ENCODE data around the gene TRPM2. TPM values are rescaled to one million over a fixed set of nuclear protein-coding genes. Genes with fewer than 3 reads are reported as not detected.

The TRPM2 gene
- polyA plus RNA-seq, 3 donors from 2014 or later = 3.0 to 11.1 (median 4.4) TPM

- no peak overlapping the region for H3K27ac Mint-ChIP-seq
- H3K27me3 Mint-ChIP-seq (ENCODE audit: low read depth in 3 of 3) = peaks cover 0 to 2% (median 2%) of the 10 kb centered on the region in 3 donors
- DNase-seq = no peak
- H3K4me1 Mint-ChIP-seq = no peaks in the 10 kb centered on the region
- peaks cover 2 to 25% (median 11%) of the 10 kb centered on the region in 6 donors for H3K9me3 Mint-ChIP-seq
- no peak overlapping the region for H3K4me3 Mint-ChIP-seq
- peaks cover 12 to 31% (median 23%) of the 10 kb centered on the region in 3 donors for H3K36me3 Mint-ChIP-seq
Measured at GRCh38 chr21:44432841-44433790, 79.7 kb downstream of the TRPM2 start.

- H3K27ac Mint-ChIP-seq = no peak overlapping the region
Measured at GRCh38 chr21:44433791-44434567, 80.6 kb downstream of the TRPM2 start.

GRCh38 chr21:44434568-44434925 is 81.1 kb downstream of the TRPM2 start:
- Mint-ChIP-seq H3K27ac (no peak overlapping the region), H3K4me3 (no peak overlapping the region), H3K4me1 (no peaks in the 10 kb centered on the region), H3K27me3 (ENCODE audit: low read depth in 3 of 3) (peaks cover 0 to 2% (median 0%) of the 10 kb centered on the region in 3 donors), H3K36me3 (peaks cover 12 to 30% (median 25%) of the 10 kb centered on the region in 3 donors), H3K9me3 (peaks cover 2 to 19% (median 11%) of the 10 kb centered on the region in 6 donors)
- DNase-seq = no peak

More at GRCh38 chr21:44433791-44434567, 80.6 kb downstream of the TRPM2 start:
- peaks cover 0 to 2% (median 2%) of the 10 kb centered on the region in 3 donors for H3K27me3 Mint-ChIP-seq (ENCODE audit: low read depth in 3 of 3)
- H3K9me3 Mint-ChIP-seq = peaks cover 2 to 20% (median 11%) of the 10 kb centered on the region in 6 donors
- H3K4me1 Mint-ChIP-seq = no peaks in the 10 kb centered on the region
- DNase-seq = no peak
- peaks cover 12 to 31% (median 23%) of the 10 kb centered on the region in 3 donors for H3K36me3 Mint-ChIP-seq
- H3K4me3 Mint-ChIP-seq = no peak overlapping the region

- peaks cover 12 to 25% (median 20%) of the 10 kb centered on the region in 3 donors for H3K36me3 Mint-ChIP-seq
- peaks cover under 1 to 14% (median 7%) of the 10 kb centered on the region in 6 donors for H3K9me3 Mint-ChIP-seq
- H3K4me1 Mint-ChIP-seq = no peaks in the 10 kb centered on the region
- H3K27me3 Mint-ChIP-seq (ENCODE audit: low read depth in 3 of 3) = peaks cover 0 to 2% (median 2%) of the 10 kb centered on the region in 3 donors
- DNase-seq = no peak
- no peak overlapping the region for H3K27ac Mint-ChIP-seq
- no peak overlapping the region for H3K4me3 Mint-ChIP-seq
Measured at GRCh38 chr21:44434936-44435635, 81.7 kb downstream of the TRPM2 start.

- Mint-ChIP-seq H3K27ac (no peak overlapping the region), H3K4me1 (no peaks in the 10 kb centered on the region)
- DNase-seq = no peak
Measured at GRCh38 chr21:44436111-44436611, 82.7 kb downstream of the TRPM2 start.

GRCh38 chr21:44436958-44437357 is 83.5 kb downstream of the TRPM2 start:
- Mint-ChIP-seq H3K27ac (no peak overlapping the region), H3K4me3 (no peak overlapping the region), H3K4me1 (no peaks in the 10 kb centered on the region), H3K9me3 (peaks cover 0 to 2% (median 0%) of the 10 kb centered on the region in 6 donors), H3K36me3 (peaks cover 4 to 13% (median 12%) of the 10 kb centered on the region in 3 donors), H3K27me3 (ENCODE audit: low read depth in 3 of 3) (peaks cover 0 to 3% (median 2%) of the 10 kb centered on the region in 3 donors)
- DNase-seq = no peak

More at GRCh38 chr21:44436111-44436611, 82.7 kb downstream of the TRPM2 start:
- Mint-ChIP-seq H3K27me3 (ENCODE audit: low read depth in 3 of 3) (peaks cover 0 to 3% (median 2%) of the 10 kb centered on the region in 3 donors), H3K36me3 (peaks cover 8 to 21% (median 18%) of the 10 kb centered on the region in 3 donors), H3K4me3 (no peak overlapping the region), H3K9me3 (peaks cover 0 to 6% (median 2%) of the 10 kb centered on the region in 6 donors)

- Mint-ChIP-seq H3K27ac (no peak overlapping the region), H3K9me3 (no peaks in the 10 kb centered on the region), H3K4me1 (no peaks in the 10 kb centered on the region), H3K27me3 (ENCODE audit: low read depth in 3 of 3) (peaks cover 0 to 3% (median 2%) of the 10 kb centered on the region in 3 donors), H3K36me3 (peaks cover under 1 to 9% (median 8%) of the 10 kb centered on the region in 3 donors), H3K4me3 (no peak overlapping the region)
- no peak for DNase-seq
Measured at GRCh38 chr21:44437371-44437695, 83.9 kb downstream of the TRPM2 start.

- Mint-ChIP-seq H3K27ac (no peak overlapping the region), H3K9me3 (no peaks in the 10 kb centered on the region)
Measured at GRCh38 chr21:44437696-44438431, 84.4 kb downstream of the TRPM2 start.

GRCh38 chr21:44438531-44439210 is 85.2 kb downstream of the TRPM2 start:
- H3K4me1 Mint-ChIP-seq = no peaks in the 10 kb centered on the region
- H3K27ac Mint-ChIP-seq = no peak overlapping the region
- DNase-seq = no peak
- peaks cover 0 to 7% (median 4%) of the 10 kb centered on the region in 3 donors for H3K36me3 Mint-ChIP-seq
- peaks cover 0 to 2% (median 1%) of the 10 kb centered on the region in 3 donors for H3K27me3 Mint-ChIP-seq (ENCODE audit: low read depth in 3 of 3)
- H3K9me3 Mint-ChIP-seq = no peaks in the 10 kb centered on the region
- no peak overlapping the region for H3K4me3 Mint-ChIP-seq

More at GRCh38 chr21:44437696-44438431, 84.4 kb downstream of the TRPM2 start:
- Mint-ChIP-seq H3K4me3 (no peak overlapping the region), H3K27me3 (ENCODE audit: low read depth in 3 of 3) (peaks cover 0 to 2% (median 1%) of the 10 kb centered on the region in 3 donors), H3K4me1 (no peaks in the 10 kb centered on the region), H3K36me3 (peaks cover 0 to 7% (median 4%) of the 10 kb centered on the region in 3 donors)
- no peak for DNase-seq

GRCh38 chr21:44439211-44439600 is 85.8 kb downstream of the TRPM2 start:
- no peak overlapping the region for H3K27ac Mint-ChIP-seq
- DNase-seq = no peak
- H3K27me3 Mint-ChIP-seq (ENCODE audit: low read depth in 3 of 3) = peaks cover 0 to 2% (median 1%) of the 10 kb centered on the region in 3 donors
- H3K4me3 Mint-ChIP-seq = no peak overlapping the region
- H3K4me1 Mint-ChIP-seq = no peaks in the 10 kb centered on the region
- H3K36me3 Mint-ChIP-seq = peaks cover 0 to 7% (median 4%) of the 10 kb centered on the region in 3 donors
- no peaks in the 10 kb centered on the region for H3K9me3 Mint-ChIP-seq

- Mint-ChIP-seq H3K36me3 (peaks cover 0 to 7% (median 4%) of the 10 kb centered on the region in 3 donors), H3K27ac (no peak overlapping the region), H3K27me3 (ENCODE audit: low read depth in 3 of 3) (peaks cover 1 to 8% (median 2%) of the 10 kb centered on the region in 3 donors), H3K4me1 (no peaks in the 10 kb centered on the region), H3K9me3 (no peaks in the 10 kb centered on the region), H3K4me3 (no peak overlapping the region)
- DNase-seq = no peak
Measured at GRCh38 chr21:44440241-44441040, 87.0 kb downstream of the TRPM2 start.
